HG03066 (cell line): ENCODE results near the gene BABAM1.
A peak's percentile ranks its signal among the peaks of the same experiment; 100 is the strongest.
"Not testable (repeated sequence)": the region's sequence is repeated elsewhere in the genome, so short reads cannot be mapped to it uniquely, and the experiment has no call there.

Experiments
- ATAC-seq: cut with Tn5 transposase; IDR thresholded peaks from one replicate; pipeline ENCODE4 v1.9.1; 2021; ENCODE audit warnings: low read depth; ENCODE audit not compliant: unreplicated experiment

Gene BABAM1

DNA sequence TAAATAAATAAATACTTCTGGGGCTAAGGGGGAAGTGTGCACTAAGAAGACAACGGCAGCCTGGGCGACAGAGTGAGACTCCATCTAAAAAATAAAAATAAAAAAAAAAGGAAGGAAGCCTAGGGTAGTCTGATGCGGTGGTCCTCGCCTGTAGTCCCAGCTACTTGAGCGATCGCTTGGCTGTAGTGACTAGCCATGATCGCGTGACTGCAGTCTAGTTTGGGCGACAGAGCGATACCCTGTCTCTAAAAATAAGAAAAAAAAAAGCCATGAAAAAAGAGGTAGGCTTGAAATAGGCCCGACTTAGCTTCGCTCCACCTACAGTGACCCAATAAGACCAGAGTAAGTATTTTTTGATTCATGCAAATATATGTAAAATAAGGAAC lies 661 bp upstream of the BABAM1 start:
- ATAC-seq, result peak; percentile 18

DNA sequence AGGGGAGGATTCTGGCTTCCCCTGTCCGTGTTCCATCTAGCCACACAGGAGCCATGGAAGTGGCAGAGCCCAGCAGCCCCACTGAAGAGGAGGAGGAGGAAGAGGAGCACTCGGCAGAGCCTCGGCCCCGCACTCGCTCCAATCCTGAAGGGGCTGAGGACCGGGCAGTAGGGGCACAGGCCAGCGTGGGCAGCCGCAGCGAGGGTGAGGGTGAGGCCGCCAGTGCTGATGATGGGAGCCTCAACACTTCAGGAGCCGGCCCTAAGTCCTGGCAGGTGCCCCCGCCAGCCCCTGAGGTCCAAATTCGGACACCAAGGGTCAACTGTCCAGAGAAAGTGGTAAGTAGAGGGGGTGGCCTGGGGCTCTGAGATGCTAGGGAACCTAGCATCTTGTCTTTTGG lies 1.5 kb downstream of the BABAM1 start:
- ATAC-seq, result no peak

GRCh38 chr19:17274892-17275291 lies 7.6 kb downstream of the BABAM1 start:
- not testable (repeated sequence) for ATAC-seq

DNA sequence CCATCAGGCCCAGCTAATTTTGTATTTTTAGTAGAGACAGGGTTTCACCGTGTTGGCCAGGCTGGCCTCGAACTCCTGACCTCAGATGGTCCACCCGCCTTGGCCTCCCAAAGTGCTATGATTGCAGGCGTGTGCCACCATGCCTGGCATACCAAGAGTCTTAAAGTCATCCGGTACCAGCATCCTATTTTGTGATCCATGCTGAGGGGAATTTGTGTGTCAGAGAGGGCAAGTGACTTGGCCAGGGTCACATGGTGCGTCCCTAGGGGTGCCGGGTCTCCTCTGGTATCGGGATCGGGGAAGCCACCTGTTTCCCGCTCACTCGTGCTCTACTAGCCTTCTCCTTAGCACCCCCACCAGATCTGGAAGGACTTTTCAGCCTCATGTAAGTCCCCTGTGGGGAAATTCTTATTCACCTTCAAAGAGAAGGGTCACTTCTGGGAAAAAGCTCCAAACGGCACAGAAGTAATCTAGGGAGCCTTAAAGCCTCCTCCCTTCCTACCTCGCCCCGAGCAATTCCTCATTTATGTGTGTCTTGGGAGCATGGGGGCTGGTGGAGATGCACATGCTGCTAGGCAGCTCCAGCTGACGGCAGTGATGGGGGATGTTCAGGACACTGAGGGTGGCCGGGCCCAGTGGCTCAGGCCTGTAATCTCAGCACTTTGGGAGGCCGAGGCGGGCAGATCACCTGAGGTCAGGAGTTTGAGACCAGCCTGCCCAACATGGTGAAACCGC lies 8.4 kb downstream of the BABAM1 start:
- ATAC-seq, result no peak

- no peak for ATAC-seq
Measured at GRCh38 chr19:17279436-17279835, 12.2 kb downstream of the BABAM1 start.

DNA sequence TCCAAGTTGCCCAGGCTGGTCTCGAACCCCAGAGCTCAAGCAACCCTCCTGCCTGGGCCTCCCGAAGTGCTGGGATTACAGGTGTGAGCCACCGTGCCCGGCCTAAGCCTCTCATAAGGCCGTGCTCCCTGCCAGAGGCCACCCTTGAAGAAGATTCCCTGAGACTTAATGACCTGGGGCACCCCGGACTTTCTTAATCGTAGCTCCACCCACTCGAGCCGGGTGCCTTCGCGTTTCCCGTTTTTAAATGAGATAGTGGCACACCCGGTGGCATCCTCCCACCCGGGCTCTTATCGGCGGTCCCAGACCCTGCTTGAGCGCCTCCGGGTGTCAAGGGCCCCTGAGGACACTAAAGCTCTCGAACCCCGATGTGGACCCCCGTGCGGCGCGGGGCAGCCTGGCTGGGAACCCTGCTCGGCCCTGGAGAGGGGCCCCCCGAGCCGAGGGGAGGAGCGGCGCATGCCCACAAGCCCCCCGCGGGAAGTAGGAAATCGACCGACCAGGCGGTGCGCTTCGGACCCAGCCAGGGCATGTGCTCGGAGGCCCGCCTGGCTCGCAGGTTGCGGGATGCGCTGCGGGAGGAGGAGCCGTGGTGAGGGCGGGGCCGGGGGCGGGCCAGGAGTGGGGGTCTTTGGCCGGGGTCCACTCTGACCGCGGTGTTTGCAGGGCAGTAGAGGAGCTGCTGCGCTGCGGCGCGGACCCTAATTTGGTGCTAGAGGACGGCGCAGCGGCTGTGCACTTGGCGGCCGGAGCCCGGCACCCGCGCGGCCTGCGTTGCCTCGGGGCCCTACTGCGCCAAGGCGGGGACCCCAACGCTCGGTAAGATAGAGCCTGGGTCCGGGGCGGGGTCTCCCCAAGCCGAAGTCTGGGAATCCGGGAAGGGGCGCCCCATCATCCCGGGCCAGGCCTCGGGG lies 14.4 kb downstream of the BABAM1 start, which contains the start of gene ANKLE1:
TSS of gene ANKLE1 (plus strand) at position 511 of the 914 bp plus-strand sequence. CDS start at position 531, 20 bp downstream.
- ATAC-seq, result no peak

DNA sequence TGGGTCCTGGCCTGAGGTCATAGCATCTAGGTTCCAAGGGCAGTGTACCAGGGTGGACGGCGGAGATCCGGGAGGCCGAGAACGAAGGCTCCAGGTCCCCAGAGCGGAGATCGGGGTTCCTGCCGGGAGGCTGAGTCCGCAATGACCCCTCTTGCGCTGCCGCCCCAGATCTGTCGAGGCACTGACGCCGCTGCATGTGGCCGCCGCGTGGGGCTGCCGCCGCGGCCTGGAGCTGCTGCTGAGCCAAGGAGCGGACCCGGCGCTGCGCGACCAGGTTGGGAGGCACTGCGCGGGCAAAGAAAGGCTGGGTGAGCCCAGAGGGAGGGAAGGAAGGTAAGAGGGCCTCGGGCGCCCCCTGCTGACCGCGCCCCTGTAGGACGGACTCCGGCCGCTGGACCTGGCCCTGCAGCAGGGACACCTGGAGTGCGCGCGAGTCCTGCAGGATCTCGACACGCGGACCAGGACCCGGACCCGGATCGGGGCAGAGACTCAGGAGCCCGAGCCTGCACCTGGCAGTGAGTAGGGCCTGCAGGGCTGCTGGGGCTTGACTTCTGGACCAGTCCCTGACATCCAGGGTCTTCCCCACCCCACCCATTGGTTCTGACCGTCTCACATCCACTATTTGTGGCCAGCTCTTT lies 15.4 kb downstream of the BABAM1 start:
- ATAC-seq, result peak; percentile 62

DNA sequence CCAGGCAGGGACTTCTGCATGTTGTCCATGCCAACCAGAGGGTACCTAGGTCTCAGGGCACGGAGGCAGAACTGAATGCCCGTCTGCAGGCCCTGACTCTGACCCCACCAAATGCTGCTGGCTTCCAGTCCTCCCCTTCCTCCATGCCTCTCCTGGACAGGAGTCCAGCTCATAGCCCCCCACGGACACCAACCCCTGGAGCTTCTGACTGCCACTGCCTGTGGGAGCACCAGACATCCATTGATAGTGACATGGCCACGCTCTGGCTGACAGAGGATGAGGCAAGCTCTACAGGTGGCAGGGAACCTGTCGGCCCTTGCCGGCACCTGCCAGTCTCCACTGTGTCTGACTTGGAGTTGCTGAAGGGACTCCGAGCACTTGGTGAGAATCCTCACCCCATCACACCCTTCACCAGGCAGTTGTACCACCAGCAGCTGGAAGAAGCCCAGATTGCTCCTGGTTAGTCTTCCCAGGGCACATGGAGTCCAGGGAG lies 16.3 kb downstream of the BABAM1 start:
- no peak for ATAC-seq

- ATAC-seq, result no peak
Measured at GRCh38 chr19:17285415-17286135, 18.3 kb downstream of the BABAM1 start.

DNA sequence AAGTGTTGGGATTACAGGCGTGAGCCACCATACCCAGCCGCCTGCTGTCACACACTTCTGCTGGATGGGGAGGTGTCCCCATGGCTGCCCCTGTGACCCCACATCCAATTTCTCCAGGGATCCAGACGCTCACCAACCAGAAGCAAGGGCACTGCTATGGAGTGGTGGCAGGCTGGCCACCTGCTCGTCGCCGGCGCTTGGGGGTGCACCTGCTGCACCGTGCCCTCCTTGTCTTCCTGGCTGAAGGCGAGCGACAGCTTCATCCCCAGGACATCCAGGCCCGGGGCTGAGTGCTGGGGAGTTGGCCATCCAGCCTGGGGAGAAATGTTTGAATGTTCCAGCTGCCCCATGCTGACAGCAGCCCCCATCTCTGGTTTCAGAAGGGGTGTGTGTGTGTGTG lies 19.0 kb downstream of the BABAM1 start:
- ATAC-seq, result no peak

DNA sequence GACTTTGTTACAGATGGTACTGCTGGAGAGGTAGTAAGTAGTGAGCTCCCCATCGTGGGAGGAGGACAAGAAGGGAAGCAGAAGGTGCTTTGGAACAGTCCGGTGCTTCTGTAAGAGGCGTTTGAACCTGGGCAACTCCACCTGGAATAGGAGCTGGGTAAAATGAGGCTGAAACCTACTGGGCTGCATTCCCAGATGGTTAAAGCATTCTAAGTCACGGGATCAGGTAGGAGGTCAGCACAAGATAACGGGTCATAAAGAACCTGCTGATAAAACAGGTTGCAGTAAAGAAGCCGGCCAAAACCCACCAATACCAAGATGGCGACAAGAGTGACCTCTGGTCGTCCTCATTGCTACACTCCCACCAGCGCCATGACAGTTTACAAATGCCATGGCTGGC lies 19.5 kb downstream of the BABAM1 start:
- no peak for ATAC-seq

DNA sequence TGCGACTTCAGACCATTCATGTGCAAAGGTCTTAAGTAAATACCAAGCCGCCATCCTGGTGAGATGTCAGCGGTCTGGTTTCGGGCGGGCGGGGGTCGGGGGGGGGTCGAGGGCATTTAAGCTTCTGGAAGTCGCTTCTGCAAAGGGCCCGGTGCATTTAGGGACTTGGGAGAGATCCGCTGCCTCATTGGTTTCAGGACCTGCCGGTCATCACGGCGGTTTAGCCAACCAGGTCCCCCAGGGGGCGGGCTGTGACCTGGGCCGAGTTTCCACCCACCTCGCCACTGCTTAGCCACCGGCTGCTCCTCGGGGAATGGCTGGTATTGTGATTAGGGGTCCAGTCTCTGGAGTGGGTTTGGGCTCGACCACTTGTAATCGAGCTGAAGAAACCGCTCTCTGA lies 22.2 kb downstream of the BABAM1 start:
- no peak for ATAC-seq

DNA sequence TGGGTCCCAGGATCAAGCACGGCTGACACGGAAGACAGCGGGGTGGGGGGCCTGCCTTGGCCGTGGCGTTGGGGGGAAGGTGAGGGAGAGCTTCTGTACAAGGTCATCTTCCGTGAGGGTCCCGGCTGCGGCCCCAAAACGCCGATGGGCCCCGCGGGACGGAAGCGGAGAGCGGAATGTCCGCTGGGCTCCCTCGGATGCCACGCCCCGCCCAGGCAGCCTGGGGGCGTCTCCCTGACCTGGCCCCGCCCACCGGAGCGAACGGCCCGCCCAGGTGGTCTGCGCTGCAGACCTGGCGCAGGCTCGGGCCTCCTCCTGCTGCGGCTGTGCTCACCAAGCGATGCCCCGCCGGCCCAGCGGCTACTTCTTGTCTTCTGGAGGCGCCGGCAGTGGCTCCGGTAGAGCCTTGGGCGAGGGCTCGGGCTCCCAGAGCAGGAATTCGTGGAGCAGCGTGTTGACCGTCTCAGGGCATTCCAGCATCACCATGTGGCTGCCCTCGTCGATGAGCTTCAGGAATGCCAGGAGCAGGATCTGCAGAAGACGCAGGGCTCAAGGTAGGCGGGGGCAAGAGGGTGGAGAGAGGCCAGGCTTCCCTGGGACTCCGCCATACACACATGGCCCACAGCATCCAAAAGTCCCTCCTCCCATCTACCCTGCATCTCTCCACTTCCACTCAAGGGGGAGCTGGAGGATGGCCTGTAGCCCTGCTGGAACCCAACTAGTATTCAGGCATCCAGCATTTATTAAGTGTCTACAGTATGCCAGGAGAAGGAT lies 25.2 kb downstream of the BABAM1 start:
- peak; percentile 65 for ATAC-seq

- no peak for ATAC-seq
Measured at GRCh38 chr19:17293605-17294004, 26.4 kb downstream of the BABAM1 start.

DNA sequence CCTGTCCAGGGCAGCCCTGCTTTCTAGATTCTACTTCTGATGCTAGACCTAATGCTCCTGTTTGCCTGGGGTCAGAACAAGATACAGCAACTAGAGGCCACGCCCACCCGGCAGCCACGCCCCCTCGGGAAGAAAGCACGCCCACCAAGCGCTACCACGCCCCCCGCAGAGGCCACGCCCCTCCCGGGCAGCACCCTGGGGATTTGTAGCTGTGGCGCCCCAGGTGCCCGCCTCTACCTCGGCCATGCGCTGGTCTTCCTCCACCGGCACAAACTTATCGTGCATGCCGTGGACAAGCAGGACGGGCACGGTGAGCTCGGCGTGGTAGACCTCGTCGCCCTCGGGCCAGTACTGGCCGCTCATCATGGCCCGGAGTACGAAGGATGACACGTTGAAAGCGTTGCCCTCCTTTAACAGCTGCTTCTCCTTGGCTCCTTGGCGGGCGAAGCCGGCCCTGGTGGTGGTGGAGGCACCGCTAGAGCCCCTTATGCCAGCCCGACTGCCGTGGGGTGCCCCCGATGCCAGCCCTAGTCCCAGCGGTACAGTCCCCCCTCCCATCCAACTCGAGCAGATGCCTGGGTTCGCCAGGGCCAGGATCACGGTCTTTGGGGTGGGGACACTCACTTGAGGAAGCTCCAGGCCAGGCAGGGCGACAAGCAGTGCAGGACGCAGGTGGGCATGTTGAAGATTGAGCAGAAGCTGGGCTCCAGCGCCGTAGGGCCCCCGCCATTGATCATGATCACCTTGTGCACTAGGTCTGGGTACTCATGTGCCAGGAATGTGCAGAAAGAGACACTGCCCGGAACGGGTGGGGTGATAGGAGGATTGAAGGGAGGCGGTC lies 27.0 kb downstream of the BABAM1 start:
- no peak for ATAC-seq

GRCh38 chr19:17295551-17295950 lies 28.3 kb downstream of the BABAM1 start:
- ATAC-seq, result not testable (repeated sequence)

GRCh38 chr19:17296273-17296672 lies 29.0 kb downstream of the BABAM1 start:
- no peak for ATAC-seq

DNA sequence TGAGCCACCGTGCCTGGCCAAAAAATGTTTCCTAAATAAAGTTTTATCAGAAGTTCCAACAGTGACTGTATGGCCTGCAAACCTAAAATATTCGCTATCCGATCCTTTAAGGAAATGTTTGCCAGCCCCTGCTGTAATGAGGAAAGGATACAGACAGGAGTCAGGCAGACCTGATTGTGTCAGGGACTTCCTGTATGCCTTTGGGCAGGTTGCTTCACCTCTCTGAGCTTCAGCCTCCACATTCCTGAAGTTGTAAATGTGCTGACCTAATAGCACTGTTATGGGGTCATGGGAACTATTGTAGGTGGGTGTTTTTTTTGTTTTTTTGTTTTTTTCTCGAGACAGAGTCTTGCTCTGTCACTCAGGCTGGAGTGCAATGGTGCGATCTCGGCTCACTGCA lies 29.7 kb downstream of the BABAM1 start:
- ATAC-seq, result no peak
